Panc1 (cell line): ENCODE data around the gene CCDC167.

Source experiments
- CTCF ChIP-seq: fragments of 450-650 bp; IDR thresholded peaks from 2 replicates; pipeline ENCODE4 v1.5.1; 2017; ENCODE audit warnings: mild to moderate bottlenecking
- POLR2AphosphoS5 ChIP-seq: IDR thresholded peaks from 2 replicates; pipeline ENCODE4 v1.6.1; 2012; ENCODE audit warnings: mild to moderate bottlenecking, low read depth, low read length, moderate library complexity

- TF ChIP-seq CTCF, result no peak
- TF ChIP-seq POLR2AphosphoS5, result no peak
Measured at GRCh38 chr6:37480951-37481534, 18.6 kb downstream of the CCDC167 start.
